ENCODE results near the gene ZCCHC7. TPM values are rescaled to one million over a fixed set of nuclear protein-coding genes. Genes with fewer than 3 reads are reported as not detected.

Gene ZCCHC7
- total and polyA plus RNA-seq, 2 experiments from 2014 or later: 29.8 to 38.8 TPM

- peaks cover 32% of the 10 kb centered on the region for H3K4me1 ChIP-seq (ENCODE audit: insufficient read depth)
- H4K20me1 ChIP-seq (replicated peaks; ENCODE audit: insufficient read depth): peaks cover 4% of the 10 kb centered on the region; the same call in 1 of the 2 replicates
- peaks cover 23% of the 10 kb centered on the region for H3K4me1 Mint-ChIP-seq
- no peak overlapping the region for H3K4me2 ChIP-seq
- no peaks in the 10 kb centered on the region for H3K36me3 ChIP-seq (ENCODE audit: insufficient read depth)
- DNase-seq (ENCODE audit: low spot score) (no peak), ATAC-seq (no peak)
- no peak overlapping the region for H2AFZ ChIP-seq
- TF ChIP-seq EZH2phosphoT487 (IDR thresholded peaks at IDR 0.05; ENCODE audit: unreplicated experiment): no peak
- TF ChIP-seq ZNF331 (CRISPR knock-in tag; IDR thresholded peaks at IDR 0.05; ENCODE audit: low read depth): no peak
- TF ChIP-seq JUNB (IDR thresholded peaks at IDR 0.05; ENCODE audit: unreplicated experiment): no peak
- no peak for TF ChIP-seq ZNF462 (CRISPR knock-in tag; IDR thresholded peaks at IDR 0.05)
- TF ChIP-seq REST (IDR thresholded peaks at IDR 0.05; ENCODE audit: unreplicated experiment): no peak
- no peaks in the 10 kb centered on the region for H3K27me3 ChIP-seq (ENCODE audit: insufficient read depth)
- H3K27me3 Mint-ChIP-seq (ENCODE audit: insufficient read depth, low read depth, poor library complexity): no peaks in the 10 kb centered on the region
- H3F3A ChIP-seq (replicated peaks; ENCODE audit: low read depth): no peaks in the 10 kb centered on the region
- no peak overlapping the region for H3K4me3 ChIP-seq
- no peaks in the 10 kb centered on the region for H3K9me2 ChIP-seq (ENCODE audit: insufficient read depth)
- no peak overlapping the region for H3K27ac Mint-ChIP-seq
- H3K79me2 ChIP-seq (replicated peaks; ENCODE audit: insufficient read depth): no peaks in the 10 kb centered on the region
- no peak overlapping the region for H3K27ac ChIP-seq (ENCODE audit: low read depth)
- no peaks in the 10 kb centered on the region for H3K9me3 Mint-ChIP-seq
- no peak overlapping the region for H3K4me3 Mint-ChIP-seq
- H3K36me3 Mint-ChIP-seq (ENCODE audit: low read depth): no peaks in the 10 kb centered on the region
Measured at GRCh38 chr9:37340961-37341360, 220.6 kb downstream of the ZCCHC7 start.
